ENCODE measurements around the gene CKAP4.

The CKAP4 gene

GRCh38 chr12:106195621-106196027 lies 52.2 kb downstream of the CKAP4 start:
- no peak for DNase-seq (ENCODE audit: low read depth)

- DNase-seq (ENCODE audit: low read depth): no peak
Measured at GRCh38 chr12:106194351-106194750, 53.5 kb downstream of the CKAP4 start.

- DNase-seq (ENCODE audit: low read depth): no peak
Measured at GRCh38 chr12:106193394-106194215, 54.2 kb downstream of the CKAP4 start.

- no peak for DNase-seq (ENCODE audit: low read depth)
Measured at GRCh38 chr12:106192659-106193393, 55.0 kb downstream of the CKAP4 start.

- DNase-seq (ENCODE audit: low read depth): no peak
Measured at GRCh38 chr12:106190581-106190980, 57.2 kb downstream of the CKAP4 start.

- DNase-seq (ENCODE audit: low read depth): no peak
Measured at GRCh38 chr12:106189341-106189740, 58.5 kb downstream of the CKAP4 start.

- DNase-seq (ENCODE audit: low read depth): no peak
Measured at GRCh38 chr12:106188256-106188655, 59.6 kb downstream of the CKAP4 start.

All from activated T-helper 9 cell treated with anti-CD3 and anti-CD28 coated beads, Interleukin-2, amount 50 U/mL, for 16 hours (primary cell).